NT2/D1 (cell line): ENCODE data around the gene MOV10.

Experiments used
- DNase-seq: peaks from one replicate; pipeline ENCODE4 v3.0.0-alpha.2; 2011; ENCODE audit warnings: low read depth, low spot score
- H3K27me3 ChIP-seq: 2 replicates; pipeline ENCODE4 v1.6.0; 2011; ENCODE audit warnings: mild to moderate bottlenecking; ENCODE audit not compliant: insufficient read length, insufficient read depth
- H3K36me3 ChIP-seq: 2 replicates; pipeline ENCODE4 v1.6.1; 2011; ENCODE audit warnings: mild to moderate bottlenecking, low read length, mixed read lengths; ENCODE audit not compliant: insufficient read depth, insufficient read length
- H3K4me1 ChIP-seq: 2 replicates; pipeline ENCODE4 v1.5.1; 2011; ENCODE audit not compliant: insufficient read depth, insufficient read length
- H3K4me3 ChIP-seq: 2 replicates; pipeline ENCODE4 v1.5.1; 2011; ENCODE audit warnings: low read depth; ENCODE audit not compliant: insufficient read length
- H3K9ac ChIP-seq: 2 replicates; pipeline ENCODE4 v1.6.0; 2011; ENCODE audit warnings: low read depth; ENCODE audit not compliant: insufficient read length
- H3K9me3 ChIP-seq: 2 replicates; pipeline ENCODE4 v1.5.1; 2011; ENCODE audit warnings: mild to moderate bottlenecking, low read length; ENCODE audit not compliant: insufficient read depth
- SUZ12 ChIP-seq: IDR thresholded peaks from 2 replicates; pipeline ENCODE4 v1.6.1; 2011; ENCODE audit not compliant: insufficient read length, insufficient read depth; ENCODE audit errors: extremely low read depth
- YY1 ChIP-seq: IDR thresholded peaks from 2 replicates; pipeline ENCODE4 v1.6.1; 2011; ENCODE audit not compliant: insufficient read length, insufficient read depth
- ZNF274 ChIP-seq: IDR thresholded peaks from 2 replicates; pipeline ENCODE4 v1.6.1; 2011; ENCODE audit warnings: mild to moderate bottlenecking, low read depth, low read length

MOV10 gene, protein sequence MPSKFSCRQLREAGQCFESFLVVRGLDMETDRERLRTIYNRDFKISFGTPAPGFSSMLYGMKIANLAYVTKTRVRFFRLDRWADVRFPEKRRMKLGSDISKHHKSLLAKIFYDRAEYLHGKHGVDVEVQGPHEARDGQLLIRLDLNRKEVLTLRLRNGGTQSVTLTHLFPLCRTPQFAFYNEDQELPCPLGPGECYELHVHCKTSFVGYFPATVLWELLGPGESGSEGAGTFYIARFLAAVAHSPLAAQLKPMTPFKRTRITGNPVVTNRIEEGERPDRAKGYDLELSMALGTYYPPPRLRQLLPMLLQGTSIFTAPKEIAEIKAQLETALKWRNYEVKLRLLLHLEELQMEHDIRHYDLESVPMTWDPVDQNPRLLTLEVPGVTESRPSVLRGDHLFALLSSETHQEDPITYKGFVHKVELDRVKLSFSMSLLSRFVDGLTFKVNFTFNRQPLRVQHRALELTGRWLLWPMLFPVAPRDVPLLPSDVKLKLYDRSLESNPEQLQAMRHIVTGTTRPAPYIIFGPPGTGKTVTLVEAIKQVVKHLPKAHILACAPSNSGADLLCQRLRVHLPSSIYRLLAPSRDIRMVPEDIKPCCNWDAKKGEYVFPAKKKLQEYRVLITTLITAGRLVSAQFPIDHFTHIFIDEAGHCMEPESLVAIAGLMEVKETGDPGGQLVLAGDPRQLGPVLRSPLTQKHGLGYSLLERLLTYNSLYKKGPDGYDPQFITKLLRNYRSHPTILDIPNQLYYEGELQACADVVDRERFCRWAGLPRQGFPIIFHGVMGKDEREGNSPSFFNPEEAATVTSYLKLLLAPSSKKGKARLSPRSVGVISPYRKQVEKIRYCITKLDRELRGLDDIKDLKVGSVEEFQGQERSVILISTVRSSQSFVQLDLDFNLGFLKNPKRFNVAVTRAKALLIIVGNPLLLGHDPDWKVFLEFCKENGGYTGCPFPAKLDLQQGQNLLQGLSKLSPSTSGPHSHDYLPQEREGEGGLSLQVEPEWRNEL

DNA sequence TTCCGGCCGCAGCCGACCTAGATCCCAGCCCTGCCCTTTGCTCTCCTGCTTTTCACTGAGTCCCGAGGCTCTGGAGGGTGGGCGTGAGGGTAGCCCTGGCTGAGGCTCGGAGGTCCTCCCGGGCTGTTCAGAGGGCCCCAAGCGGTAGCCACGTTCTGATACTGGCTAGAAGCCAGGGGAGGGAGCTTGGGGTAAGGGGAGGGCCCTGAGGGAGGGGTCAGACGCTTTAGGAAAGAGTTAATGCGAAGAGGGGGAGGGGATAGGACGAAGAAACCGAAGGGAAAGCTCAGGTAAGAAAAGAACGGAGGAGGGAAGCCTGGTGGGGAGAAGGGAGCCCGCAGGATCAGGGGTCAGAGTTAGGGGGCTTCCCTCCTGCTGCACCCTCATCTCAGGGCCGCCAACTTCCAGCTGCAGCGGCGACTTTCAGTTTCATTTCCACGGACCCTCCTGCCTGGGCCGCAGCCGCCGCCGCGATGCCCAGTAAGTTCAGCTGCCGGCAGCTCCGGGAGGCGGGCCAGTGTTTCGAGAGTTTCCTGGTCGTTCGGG is at the start of gene MOV10:
MOV10 (plus strand) TSS at position 220 of the 546 bp plus-strand sequence; CDS start at position 474, 254 bp downstream.
- Histone ChIP-seq H3K36me3 (peaks cover 27% of the 10 kb centered on the region), H3K4me3 (peak within 1 kb of the TSS; percentile 77), H3K9me3 (no peaks in the 10 kb centered on the region), H3K4me1 (no peaks in the 10 kb centered on the region), H3K27me3 (peaks cover 7% of the 10 kb centered on the region), H3K9ac (peak within 1 kb of the TSS; percentile 91)
- TF ChIP-seq SUZ12, result no peak
- peak; percentile 68 for DNase-seq

DNA sequence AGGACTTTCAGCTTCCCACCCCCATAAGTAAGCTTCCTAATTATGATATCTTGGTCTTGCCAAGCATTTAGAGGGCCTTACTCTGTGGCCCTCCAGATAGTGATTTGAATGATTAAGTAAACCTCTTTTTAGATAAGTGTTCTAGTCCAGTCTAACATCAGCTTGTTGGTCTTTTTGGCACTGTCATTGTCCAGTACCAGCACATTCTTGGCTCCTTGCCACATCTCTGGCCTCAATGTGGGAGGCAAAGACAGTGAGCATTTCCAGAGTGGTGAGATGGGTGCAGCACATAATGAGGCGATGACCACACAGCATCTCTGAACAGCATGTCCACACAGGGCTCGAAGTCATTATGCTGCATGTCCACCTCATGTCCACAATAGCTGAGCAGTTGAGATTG is 48.8 kb upstream of the MOV10 start:
- H3K4me3 ChIP-seq, result no peak overlapping the region
- no peaks in the 10 kb centered on the region for H3K9me3 ChIP-seq
- no peaks in the 10 kb centered on the region for H3K27me3 ChIP-seq
- no peaks in the 10 kb centered on the region for H3K4me1 ChIP-seq
- DNase-seq, result no peak
- peaks cover 45% of the 10 kb centered on the region for H3K36me3 ChIP-seq
- TF ChIP-seq YY1 (no peak), SUZ12 (no peak), ZNF274 (no peak)
- H3K9ac ChIP-seq, result no peak overlapping the region

DNA sequence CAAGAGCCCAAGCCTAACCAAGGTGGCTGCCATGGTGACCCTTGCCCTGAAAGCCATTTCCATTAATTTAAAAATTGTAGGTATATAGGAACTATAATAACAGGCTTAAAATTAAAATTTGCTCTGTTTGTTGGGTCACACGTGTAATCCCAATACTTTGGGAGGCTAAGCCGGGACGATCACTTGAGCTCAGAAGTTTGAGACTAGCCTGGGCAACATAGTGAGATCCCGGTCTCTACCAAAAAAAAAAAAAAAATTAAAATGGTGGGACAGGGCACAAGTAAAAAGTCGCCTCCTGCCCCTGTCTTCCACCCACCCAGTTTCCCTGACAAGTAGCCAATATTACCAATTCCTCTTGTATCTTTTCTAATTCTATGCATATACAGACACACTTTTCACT is 48.3 kb upstream of the MOV10 start:
- no peak for DNase-seq
- no peaks in the 10 kb centered on the region for H3K4me1 ChIP-seq
- no peak overlapping the region for H3K9ac ChIP-seq
- H3K9me3 ChIP-seq, result no peaks in the 10 kb centered on the region
- no peak overlapping the region for H3K4me3 ChIP-seq
- no peak for TF ChIP-seq ZNF274
- no peak for TF ChIP-seq YY1
- no peak for TF ChIP-seq SUZ12
- peaks cover 47% of the 10 kb centered on the region for H3K36me3 ChIP-seq
- H3K27me3 ChIP-seq, result no peaks in the 10 kb centered on the region

DNA sequence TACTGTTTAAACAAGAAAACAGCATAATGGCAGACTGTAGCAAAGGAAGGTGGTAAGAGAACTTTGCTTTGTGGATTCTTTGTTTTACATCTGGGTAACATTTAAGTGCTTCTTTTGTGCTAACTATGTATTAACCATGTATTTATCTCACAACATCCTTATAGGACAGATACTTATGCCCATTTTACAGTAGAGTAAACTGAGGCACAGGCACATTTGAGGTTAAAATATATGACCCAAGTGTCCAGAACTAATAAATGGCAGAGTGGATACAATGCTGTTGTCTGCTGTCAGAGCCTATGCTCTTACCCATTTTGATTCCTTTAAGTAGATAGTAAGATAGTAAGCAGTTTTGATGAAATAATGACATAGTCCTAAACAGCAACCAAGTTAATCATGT is 47.6 kb upstream of the MOV10 start:
- no peak for DNase-seq
- Histone ChIP-seq H3K27me3 (no peaks in the 10 kb centered on the region), H3K4me3 (no peak overlapping the region), H3K9ac (no peak overlapping the region), H3K36me3 (peaks cover 46% of the 10 kb centered on the region), H3K4me1 (no peaks in the 10 kb centered on the region), H3K9me3 (no peaks in the 10 kb centered on the region)
- no peak for TF ChIP-seq ZNF274
- no peak for TF ChIP-seq YY1
- TF ChIP-seq SUZ12, result no peak

DNA sequence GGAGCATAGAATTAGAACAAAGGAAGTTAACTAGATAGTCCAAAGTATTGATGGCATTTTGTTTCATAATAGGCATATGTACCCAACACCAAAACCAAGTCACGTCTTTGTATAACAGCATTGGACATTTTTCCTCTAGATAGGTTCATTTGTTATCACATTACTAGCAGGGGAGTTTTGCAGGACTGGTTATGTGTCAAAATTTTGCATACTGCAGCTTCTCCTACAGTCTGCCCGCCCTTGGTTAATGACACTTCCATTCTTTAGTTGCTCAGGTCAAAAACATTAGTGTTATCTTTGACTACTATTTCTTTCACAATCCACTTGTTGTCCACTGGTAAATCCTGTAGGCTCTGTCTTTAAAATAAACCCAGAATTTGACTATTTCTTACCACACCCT is 45.9 kb upstream of the MOV10 start:
- TF ChIP-seq YY1 (no peak), SUZ12 (no peak), ZNF274 (no peak)
- no peaks in the 10 kb centered on the region for H3K4me1 ChIP-seq
- H3K4me3 ChIP-seq, result no peak overlapping the region
- peaks cover 36% of the 10 kb centered on the region for H3K36me3 ChIP-seq
- no peak for DNase-seq
- no peaks in the 10 kb centered on the region for H3K9me3 ChIP-seq
- H3K9ac ChIP-seq, result no peak overlapping the region
- no peaks in the 10 kb centered on the region for H3K27me3 ChIP-seq

DNA sequence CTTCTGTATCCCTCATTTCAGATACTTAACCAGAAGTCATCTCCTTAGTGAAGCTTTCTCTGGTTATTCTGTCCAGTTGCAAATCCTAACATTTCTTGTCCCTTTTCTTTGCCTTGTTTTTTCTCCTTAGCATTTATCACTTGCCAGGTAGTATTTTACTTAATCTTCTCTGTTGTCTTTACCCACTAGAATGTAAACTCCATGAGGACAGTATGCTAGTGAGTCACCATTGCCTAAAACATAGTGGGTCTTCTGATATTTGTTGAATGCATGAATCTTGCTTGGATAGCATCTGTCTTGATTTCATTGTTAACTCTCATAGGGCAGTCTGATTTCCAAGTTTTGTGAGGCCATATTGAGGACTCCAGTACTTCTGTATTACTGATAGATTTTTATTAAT is 45.2 kb upstream of the MOV10 start:
- H3K9me3 ChIP-seq, result no peaks in the 10 kb centered on the region
- no peak overlapping the region for H3K4me3 ChIP-seq
- no peaks in the 10 kb centered on the region for H3K4me1 ChIP-seq
- H3K9ac ChIP-seq, result no peak overlapping the region
- no peak for TF ChIP-seq ZNF274
- TF ChIP-seq YY1, result no peak
- no peak for TF ChIP-seq SUZ12
- no peaks in the 10 kb centered on the region for H3K27me3 ChIP-seq
- H3K36me3 ChIP-seq, result peaks cover 34% of the 10 kb centered on the region
- DNase-seq, result no peak

DNA sequence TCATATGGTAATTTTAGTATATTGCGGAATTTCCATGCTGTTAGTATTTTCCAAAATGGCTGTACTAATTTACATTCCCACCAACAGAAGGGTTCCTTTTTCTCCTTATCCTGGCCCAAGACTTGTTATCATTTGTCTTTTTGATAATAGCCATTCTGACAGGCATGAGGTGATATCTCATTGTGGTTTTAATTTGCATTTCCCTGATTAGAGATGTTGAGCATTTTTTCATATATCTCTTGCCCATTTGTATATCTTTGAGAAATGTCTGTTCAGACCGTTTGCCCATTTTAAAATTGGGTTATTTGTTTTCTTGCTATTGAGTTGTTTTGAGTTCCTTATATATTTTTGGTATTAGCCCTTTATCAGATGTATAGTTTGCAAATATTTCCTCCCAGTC is 40.8 kb upstream of the MOV10 start:
- no peak for DNase-seq
- Histone ChIP-seq H3K4me3 (no peak overlapping the region), H3K27me3 (no peaks in the 10 kb centered on the region), H3K4me1 (no peaks in the 10 kb centered on the region), H3K9me3 (no peaks in the 10 kb centered on the region; the same call in 1 of the 2 replicates), H3K36me3 (peaks cover 22% of the 10 kb centered on the region), H3K9ac (no peak overlapping the region)
- no peak for TF ChIP-seq ZNF274
- TF ChIP-seq SUZ12, result no peak
